ENCODE results near the gene PTGDS.

Gene PTGDS

DNA sequence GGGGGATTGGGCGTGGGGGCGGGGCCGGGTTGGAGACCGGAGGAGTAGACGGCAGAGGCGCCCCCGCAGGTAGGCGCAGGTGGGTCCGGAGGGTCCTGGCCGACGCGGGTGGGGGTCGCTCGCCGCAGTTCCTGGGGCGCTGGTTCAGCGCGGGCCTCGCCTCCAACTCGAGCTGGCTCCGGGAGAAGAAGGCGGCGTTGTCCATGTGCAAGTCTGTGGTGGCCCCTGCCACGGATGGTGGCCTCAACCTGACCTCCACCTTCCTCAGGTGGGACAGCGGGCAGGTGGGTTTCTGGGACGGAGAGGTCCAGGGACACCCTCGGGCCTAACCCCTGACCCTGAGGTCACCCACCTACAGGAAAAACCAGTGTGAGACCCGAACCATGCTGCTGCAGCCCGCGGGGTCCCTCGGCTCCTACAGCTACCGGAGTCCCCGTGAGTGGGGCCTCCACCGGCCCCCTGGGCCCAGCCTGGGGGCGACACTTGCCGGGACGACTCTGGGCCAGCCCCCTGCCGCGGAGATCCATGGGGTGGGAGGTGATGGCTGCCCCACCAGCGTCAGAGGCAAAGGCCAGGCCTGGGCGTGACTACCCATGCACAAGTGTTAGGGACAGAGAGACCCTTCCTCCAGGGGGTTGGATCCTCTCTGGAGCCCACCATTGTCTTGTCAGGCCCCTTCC is 1.7 kb downstream of the PTGDS start:
- ChIA-PET CTCF (no interaction called here), POLR2A (interaction anchor here (1.0 to 1.6 kb wide), 3 partner anchors 13 to 108 kb away, joined by 3 to 8 read pairs (median 4); partner anchors contain the start of genes MAN1B1 and PAXX)
- TF ChIP-seq ZIC2 (tag by site-specific recombination; IDR thresholded peaks at IDR 0.05) (peak; percentile 43), KLF1 (tag by site-specific recombination; IDR thresholded peaks at IDR 0.05) (peak; percentile 75), GLIS2 (tag by site-specific recombination; IDR thresholded peaks at IDR 0.05) (peak; percentile 64), ZNF157 (tag by site-specific recombination; IDR thresholded peaks at IDR 0.05) (no peak), BCL11B (tag by site-specific recombination; IDR thresholded peaks at IDR 0.05; ENCODE audit: low read depth) (peak; percentile 62; the same call in 1 of the 2 replicates), ZBTB7A (tag by site-specific recombination; IDR thresholded peaks at IDR 0.05; ENCODE audit: low read depth) (no peak), IKZF3 (tag by site-specific recombination; IDR thresholded peaks at IDR 0.05) (no peak), KLF8 (tag by site-specific recombination; IDR thresholded peaks at IDR 0.05) (peak; percentile 85; the same call in 1 of the 2 replicates), KLF10 (tag by site-specific recombination; IDR thresholded peaks at IDR 0.05) (peak; percentile 27; the same call in 1 of the 2 replicates), KLF9 (tag by site-specific recombination; IDR thresholded peaks at IDR 0.05; ENCODE audit: low read depth) (peak; percentile 51), ZNF48 (tag by site-specific recombination; IDR thresholded peaks at IDR 0.05) (no peak)
- Histone ChIP-seq H3K27ac (ENCODE audit: extremely low read depth, low read depth, low read length) (no peak overlapping the region), H3K9me3 (ENCODE audit: control insufficient read depth, insufficient read depth, low read depth, low read length) (no peaks in the 10 kb centered on the region), H3K4me1 (ENCODE audit: control insufficient read depth, insufficient read depth, low read length) (no peaks in the 10 kb centered on the region), H3K4me3 (ENCODE audit: low read depth, low read length) (no peak overlapping the region), H3K36me3 (ENCODE audit: control insufficient read depth in 2 of 2, insufficient read depth in 1 of 2, low read length in 2 of 2) (no peaks in the 10 kb centered on the region)

DNA sequence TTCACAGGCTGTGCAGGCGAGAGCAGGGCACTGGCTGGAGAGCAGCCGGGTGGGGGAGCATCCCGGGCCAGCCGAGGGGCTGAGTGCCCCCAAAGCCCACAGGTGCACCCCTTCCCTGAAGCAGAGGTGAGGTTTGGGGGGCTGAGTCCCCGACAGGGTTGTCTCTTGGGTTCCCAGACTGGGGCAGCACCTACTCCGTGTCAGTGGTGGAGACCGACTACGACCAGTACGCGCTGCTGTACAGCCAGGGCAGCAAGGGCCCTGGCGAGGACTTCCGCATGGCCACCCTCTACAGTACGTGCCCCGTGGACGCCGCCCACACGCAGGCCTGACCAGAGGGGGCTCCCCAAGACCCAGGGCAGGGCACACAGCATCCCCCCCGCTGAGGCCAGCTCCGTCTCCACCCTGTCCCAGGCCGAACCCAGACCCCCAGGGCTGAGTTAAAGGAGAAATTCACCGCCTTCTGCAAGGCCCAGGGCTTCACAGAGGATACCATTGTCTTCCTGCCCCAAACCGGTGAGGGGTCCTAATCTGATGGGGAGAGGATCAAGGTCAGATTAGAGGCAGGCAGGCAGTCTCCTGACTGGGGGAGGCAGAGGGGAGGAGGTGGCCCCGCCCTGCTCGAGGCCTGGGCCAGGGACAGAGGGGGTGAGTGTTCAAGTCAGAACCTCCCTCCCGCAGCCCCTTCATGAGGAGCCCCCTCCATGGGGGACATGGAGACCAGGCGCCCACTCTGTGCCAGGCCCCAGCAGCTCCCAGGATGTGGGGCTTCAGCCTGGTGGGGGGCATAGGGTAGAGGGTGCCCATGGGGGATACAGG is 2.7 kb downstream of the PTGDS start:
- peak; percentile 68; the same call in 1 of the 2 replicates for TF ChIP-seq GLIS2 (tag by site-specific recombination; IDR thresholded peaks at IDR 0.05)
- TF ChIP-seq ZNF600 (tag by site-specific recombination; IDR thresholded peaks at IDR 0.05): peak; percentile 36; the same call in 1 of the 2 replicates
- TF ChIP-seq, protein P1, sequence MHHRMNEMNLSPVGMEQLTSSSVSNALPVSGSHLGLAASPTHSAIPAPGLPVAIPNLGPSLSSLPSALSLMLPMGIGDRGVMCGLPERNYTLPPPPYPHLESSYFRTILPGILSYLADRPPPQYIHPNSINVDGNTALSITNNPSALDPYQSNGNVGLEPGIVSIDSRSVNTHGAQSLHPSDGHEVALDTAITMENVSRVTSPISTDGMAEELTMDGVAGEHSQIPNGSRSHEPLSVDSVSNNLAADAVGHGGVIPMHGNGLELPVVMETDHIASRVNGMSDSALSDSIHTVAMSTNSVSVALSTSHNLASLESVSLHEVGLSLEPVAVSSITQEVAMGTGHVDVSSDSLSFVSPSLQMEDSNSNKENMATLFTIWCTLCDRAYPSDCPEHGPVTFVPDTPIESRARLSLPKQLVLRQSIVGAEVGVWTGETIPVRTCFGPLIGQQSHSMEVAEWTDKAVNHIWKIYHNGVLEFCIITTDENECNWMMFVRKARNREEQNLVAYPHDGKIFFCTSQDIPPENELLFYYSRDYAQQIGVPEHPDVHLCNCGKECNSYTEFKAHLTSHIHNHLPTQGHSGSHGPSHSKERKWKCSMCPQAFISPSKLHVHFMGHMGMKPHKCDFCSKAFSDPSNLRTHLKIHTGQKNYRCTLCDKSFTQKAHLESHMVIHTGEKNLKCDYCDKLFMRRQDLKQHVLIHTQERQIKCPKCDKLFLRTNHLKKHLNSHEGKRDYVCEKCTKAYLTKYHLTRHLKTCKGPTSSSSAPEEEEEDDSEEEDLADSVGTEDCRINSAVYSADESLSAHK (tag by site-specific recombination; IDR thresholded peaks at IDR 0.05): no peak
- TF ChIP-seq KLF1 (tag by site-specific recombination; IDR thresholded peaks at IDR 0.05): peak; percentile 63; the same call in 1 of the 2 replicates
- TF ChIP-seq OVOL3 (tag by site-specific recombination; IDR thresholded peaks at IDR 0.05): no peak
- 0 out of 2 replicates have a peak, but pooled peaks have one; percentile 17 for TF ChIP-seq ZIC2 (tag by site-specific recombination; IDR thresholded peaks at IDR 0.05)
- Histone ChIP-seq H3K36me3 (ENCODE audit: control insufficient read depth in 2 of 2, insufficient read depth in 1 of 2, low read length in 2 of 2) (no peaks in the 10 kb centered on the region), H3K4me3 (ENCODE audit: low read depth, low read length) (no peak overlapping the region), H3K9me3 (ENCODE audit: control insufficient read depth, insufficient read depth, low read depth, low read length) (no peaks in the 10 kb centered on the region), H3K27ac (ENCODE audit: extremely low read depth, low read depth, low read length) (no peak overlapping the region), H3K4me1 (ENCODE audit: control insufficient read depth, insufficient read depth, low read length) (no peaks in the 10 kb centered on the region)
- ChIA-PET POLR2A (interaction anchor here (2.5 kb wide), 1 partner anchor 12 kb away, joined by 13 read pairs; the partner anchor contains the start of gene PAXX), CTCF (no interaction called here)

GRCh38 chr9:136980669-136981478 is 3.6 kb downstream of the PTGDS start:
- no peak for TF ChIP-seq ZNF433 (tag by site-specific recombination; IDR thresholded peaks at IDR 0.05; ENCODE audit: low read depth)
- TF ChIP-seq ZNF529 (tag by site-specific recombination; IDR thresholded peaks at IDR 0.05; ENCODE audit: insufficient replicate concordance): no peak
- TF ChIP-seq ZNF600 (tag by site-specific recombination; IDR thresholded peaks at IDR 0.05): 0 out of 2 replicates have a peak, but pooled peaks have one; percentile 14
- peak; percentile 98 for TF ChIP-seq ZNF24 (tag by site-specific recombination; IDR thresholded peaks at IDR 0.05)
- no peak for TF ChIP-seq GFI1B (tag by site-specific recombination; IDR thresholded peaks at IDR 0.05)
- no peak for TF ChIP-seq ZNF174 (tag by site-specific recombination; IDR thresholded peaks at IDR 0.05)
- no peak for TF ChIP-seq SP3 (tag by site-specific recombination; IDR thresholded peaks at IDR 0.05)
- TF ChIP-seq ZNF544 (tag by site-specific recombination; IDR thresholded peaks at IDR 0.05): no peak
- Histone ChIP-seq H3K9me3 (ENCODE audit: control insufficient read depth, insufficient read depth, low read depth, low read length) (no peaks in the 10 kb centered on the region), H3K36me3 (ENCODE audit: control insufficient read depth in 2 of 2, insufficient read depth in 1 of 2, low read length in 2 of 2) (no peaks in the 10 kb centered on the region), H3K4me1 (ENCODE audit: control insufficient read depth, insufficient read depth, low read length) (no peaks in the 10 kb centered on the region), H3K4me3 (ENCODE audit: low read depth, low read length) (no peak overlapping the region), H3K27ac (ENCODE audit: extremely low read depth, low read depth, low read length) (no peak overlapping the region)
- ChIA-PET CTCF (interaction anchor here (0.8 to 1.4 kb wide), 3 partner anchors 12 to 48 kb away, joined by 3 to 4 read pairs (median 3); partner anchors contain the start of gene PAXX), POLR2A (interaction anchor here (2.5 kb wide), 1 partner anchor 11 kb away, joined by 13 read pairs; the partner anchor contains the start of gene PAXX)

All from HEK293 (cell line).